ENCODE measurements around the gene ANKRD62. TPM values are rescaled to one million over a fixed set of nuclear protein-coding genes. Genes with fewer than 3 reads are reported as not detected.

ANKRD62 gene
- total RNA-seq, 1 experiment from 2014 or later, result not detected

- in situ Hi-C loops (cut with HindIII; ENCODE audit: low pct_unique_long_range_greater_than_20kb, low sequenced_read_pairs), result no loop called here
- ATAC-seq (no peak), DNase-seq (ENCODE audit: low read depth, low spot score) (no peak)
- POLR2A ChIA-PET, result interaction anchor here (0.6 kb wide), 1 partner anchor 44 kb away, joined by 3 read pairs; no protein-coding TSS in a partner anchor
- Histone ChIP-seq H3K27ac (ENCODE audit: low read length) (no peak overlapping the region), H3K27me3 (ENCODE audit: control insufficient read depth, insufficient read depth, low read length) (no peaks in the 10 kb centered on the region), H3K4me1 (ENCODE audit: control insufficient read depth, insufficient read depth, low read length) (no peaks in the 10 kb centered on the region), H3K9me3 (ENCODE audit: control insufficient read depth, insufficient read depth, low read depth, low read length) (no peaks in the 10 kb centered on the region), H3K36me3 (ENCODE audit: control insufficient read depth, insufficient read depth, low read length) (no peaks in the 10 kb centered on the region), H3K4me3 (ENCODE audit: low read depth in 2 of 2, low read length in 2 of 2) (no peak overlapping the region)
- no TSS peak for BruUV-seq (replicated peaks)
- CTCF ChIA-PET, result no interaction called here
- TF ChIP-seq REST (IDR thresholded peaks at IDR 0.05; ENCODE audit: insufficient read depth in 1 of 2, low read depth in 2 of 2, low read length in 1 of 2) (no peak), SIN3A (IDR thresholded peaks at IDR 0.05; ENCODE audit: borderline replicate concordance, insufficient read depth, low read depth, low read length) (no peak), CTCF (IDR thresholded peaks at IDR 0.05) (no peak), TCF7L2 (IDR thresholded peaks at IDR 0.05; ENCODE audit: low read depth, low read length) (no peak), POLR2AphosphoS5 (IDR thresholded peaks at IDR 0.05; ENCODE audit: low read depth, low read length) (no peak)
- intact Hi-C loops (cut with micrococcal nuclease; ENCODE audit: unreplicated experiment), result no loop called here
Observed at GRCh38 chr18:12065397-12065796, 28.2 kb upstream of the ANKRD62 start.

GRCh38 chr18:12066910-12067511, 26.6 kb upstream of the ANKRD62 start:
- no peaks in the 10 kb centered on the region for H3K36me3 ChIP-seq (ENCODE audit: control insufficient read depth, insufficient read depth, low read length)
- CTCF ChIA-PET, result interaction anchor here (0.6 kb wide), 1 partner anchor 129 kb away, joined by 6 read pairs; no protein-coding TSS in a partner anchor
- H3K27ac ChIP-seq (ENCODE audit: low read length), result no peak overlapping the region
- no peaks in the 10 kb centered on the region for H3K27me3 ChIP-seq (ENCODE audit: control insufficient read depth, insufficient read depth, low read length)
- POLR2A ChIA-PET, result no interaction called here
- ATAC-seq (no peak), DNase-seq (ENCODE audit: low read depth, low spot score) (no peak)
- H3K9me3 ChIP-seq (ENCODE audit: control insufficient read depth, insufficient read depth, low read depth, low read length), result no peaks in the 10 kb centered on the region
- TF ChIP-seq TCF7L2 (IDR thresholded peaks at IDR 0.05; ENCODE audit: low read depth, low read length) (no peak), SIN3A (IDR thresholded peaks at IDR 0.05; ENCODE audit: borderline replicate concordance, insufficient read depth, low read depth, low read length) (no peak), CTCF (IDR thresholded peaks at IDR 0.05) (no peak), REST (IDR thresholded peaks at IDR 0.05; ENCODE audit: insufficient read depth in 1 of 2, low read depth in 2 of 2, low read length in 1 of 2) (no peak), POLR2AphosphoS5 (IDR thresholded peaks at IDR 0.05; ENCODE audit: low read depth, low read length) (no peak)
- no TSS peak for BruUV-seq (replicated peaks)
- no peak overlapping the region for H3K4me3 ChIP-seq (ENCODE audit: low read depth in 2 of 2, low read length in 2 of 2)
- in situ Hi-C loops (cut with HindIII; ENCODE audit: low pct_unique_long_range_greater_than_20kb, low sequenced_read_pairs) (no loop called here), intact Hi-C loops (cut with micrococcal nuclease; ENCODE audit: unreplicated experiment) (no loop called here)
- H3K4me1 ChIP-seq (ENCODE audit: control insufficient read depth, insufficient read depth, low read length), result no peaks in the 10 kb centered on the region

Measured in Panc1 (cell line).